ENCODE results near the gene ZNF793.

The ZNF793 gene

GRCh38 chr19:37572203-37572602 lies 65.5 kb downstream of the ZNF793 start:
- DNase-seq = no peak

- DNase-seq = no peak
These were observed 76.6 kb downstream of the ZNF793 start for GRCh38 chr19:37583340-37583739.
